GM12874 (cell line): ENCODE results near the gene COLEC12.

Experiments
- TF ChIP-seq, protein P1 (sequence below): IDR thresholded peaks from 2 replicates; pipeline ENCODE4 v1.5.1; 2011; ENCODE audit warnings: low read depth, mild to moderate bottlenecking, control low read depth, low read length, moderate library complexity; ENCODE audit not compliant: insufficient read depth

Gene COLEC12

DNA sequence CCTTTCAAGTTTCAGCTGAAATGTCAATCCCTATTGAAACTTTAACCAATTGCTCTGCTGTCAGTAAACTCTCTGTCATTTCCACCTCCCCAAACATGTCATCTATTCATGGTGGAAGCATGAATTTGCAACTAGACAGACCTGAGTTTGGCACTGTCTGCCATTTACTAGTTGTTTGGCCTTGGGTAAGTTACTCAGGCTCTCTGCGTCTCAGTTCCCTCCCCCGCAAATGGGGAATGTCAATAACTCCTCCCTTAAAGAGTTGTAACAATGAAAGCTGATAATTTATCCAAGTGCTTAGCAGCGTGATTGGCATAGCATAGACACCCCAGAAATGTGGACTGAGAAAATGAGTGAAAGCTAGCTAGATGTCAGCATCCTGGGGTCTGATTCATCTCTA lies 159.4 kb downstream of the COLEC12 start:
- TF ChIP-seq, protein P1, sequence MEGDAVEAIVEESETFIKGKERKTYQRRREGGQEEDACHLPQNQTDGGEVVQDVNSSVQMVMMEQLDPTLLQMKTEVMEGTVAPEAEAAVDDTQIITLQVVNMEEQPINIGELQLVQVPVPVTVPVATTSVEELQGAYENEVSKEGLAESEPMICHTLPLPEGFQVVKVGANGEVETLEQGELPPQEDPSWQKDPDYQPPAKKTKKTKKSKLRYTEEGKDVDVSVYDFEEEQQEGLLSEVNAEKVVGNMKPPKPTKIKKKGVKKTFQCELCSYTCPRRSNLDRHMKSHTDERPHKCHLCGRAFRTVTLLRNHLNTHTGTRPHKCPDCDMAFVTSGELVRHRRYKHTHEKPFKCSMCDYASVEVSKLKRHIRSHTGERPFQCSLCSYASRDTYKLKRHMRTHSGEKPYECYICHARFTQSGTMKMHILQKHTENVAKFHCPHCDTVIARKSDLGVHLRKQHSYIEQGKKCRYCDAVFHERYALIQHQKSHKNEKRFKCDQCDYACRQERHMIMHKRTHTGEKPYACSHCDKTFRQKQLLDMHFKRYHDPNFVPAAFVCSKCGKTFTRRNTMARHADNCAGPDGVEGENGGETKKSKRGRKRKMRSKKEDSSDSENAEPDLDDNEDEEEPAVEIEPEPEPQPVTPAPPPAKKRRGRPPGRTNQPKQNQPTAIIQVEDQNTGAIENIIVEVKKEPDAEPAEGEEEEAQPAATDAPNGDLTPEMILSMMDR, result no peak

DNA sequence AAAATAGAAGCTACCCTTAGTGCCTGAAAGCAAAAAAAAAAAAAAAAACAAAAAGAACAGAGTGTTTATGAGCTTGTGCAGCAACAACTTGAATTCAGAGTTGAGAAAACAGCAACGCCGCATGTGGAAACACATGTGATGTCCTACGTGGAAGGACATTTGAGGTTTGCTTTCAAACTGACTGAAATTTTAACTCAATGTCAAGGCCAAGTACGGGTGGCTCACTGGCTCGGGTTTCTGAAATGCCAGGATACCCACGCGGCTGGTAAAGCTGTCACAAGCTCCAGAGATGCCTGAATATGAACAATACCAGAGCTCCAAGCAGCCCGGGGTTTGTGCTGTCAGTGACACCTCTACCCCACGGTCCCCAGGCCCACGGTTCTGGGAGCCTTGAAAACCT lies 160.5 kb downstream of the COLEC12 start:
- TF ChIP-seq, protein P1, result no peak

DNA sequence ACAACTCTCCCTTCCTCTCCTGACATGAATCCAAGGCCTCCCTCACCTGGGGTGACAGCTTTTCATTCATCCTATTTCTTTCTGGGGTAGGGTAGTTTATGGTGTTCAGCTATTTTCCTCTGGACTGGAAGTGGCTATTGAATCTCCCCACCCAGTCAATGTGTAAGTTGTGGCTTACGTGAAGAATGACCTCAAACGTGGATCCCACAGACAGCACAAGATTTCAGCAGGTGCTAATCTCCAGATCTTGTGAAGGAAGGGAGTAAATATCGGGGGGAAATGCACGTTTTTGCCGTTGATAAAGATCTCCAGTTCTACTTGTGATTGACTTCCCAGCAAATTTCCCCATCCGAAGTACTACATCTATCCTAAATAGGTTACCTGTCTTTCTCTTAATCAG lies 161.3 kb downstream of the COLEC12 start:
- TF ChIP-seq, protein P1, result no peak

DNA sequence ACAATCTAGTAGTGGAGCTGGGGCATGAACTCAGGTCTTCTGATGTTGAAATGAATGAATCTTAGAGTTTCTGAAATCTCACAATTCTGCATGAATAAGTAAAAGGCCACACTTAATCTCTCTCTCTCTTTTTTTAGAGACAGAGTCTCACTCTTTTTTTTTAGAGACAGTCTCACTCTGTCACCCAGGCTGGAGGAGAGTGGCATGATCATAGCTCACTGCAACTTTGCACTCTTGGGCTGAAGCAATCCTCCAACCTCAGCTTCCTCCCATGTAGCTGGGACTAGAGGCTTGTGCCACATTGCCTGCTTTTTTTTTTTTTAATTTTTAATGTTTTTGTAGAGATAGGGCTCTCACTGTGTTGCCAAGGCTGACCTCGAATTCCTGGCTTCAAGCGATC lies 163.8 kb downstream of the COLEC12 start:
- TF ChIP-seq, protein P1, result no peak

DNA sequence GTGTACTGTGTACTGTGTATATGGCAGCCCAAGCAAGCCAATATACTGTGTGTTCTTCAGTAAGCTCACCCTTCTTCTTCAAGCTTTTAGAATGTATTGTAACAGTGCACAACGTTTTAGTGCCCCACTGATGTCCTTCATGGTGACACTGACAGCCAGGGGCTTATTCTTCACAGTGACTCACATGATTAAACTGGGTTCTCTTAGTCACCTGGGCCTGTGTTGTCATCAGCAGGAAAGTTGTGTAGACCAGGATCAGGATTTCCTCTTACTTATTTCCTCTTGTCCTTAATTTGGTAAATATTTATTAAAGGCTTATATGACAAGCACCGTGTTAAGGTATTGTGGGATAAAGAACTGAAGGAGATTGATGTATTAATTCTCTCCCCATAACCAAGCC lies 164.8 kb downstream of the COLEC12 start:
- TF ChIP-seq, protein P1, result no peak

DNA sequence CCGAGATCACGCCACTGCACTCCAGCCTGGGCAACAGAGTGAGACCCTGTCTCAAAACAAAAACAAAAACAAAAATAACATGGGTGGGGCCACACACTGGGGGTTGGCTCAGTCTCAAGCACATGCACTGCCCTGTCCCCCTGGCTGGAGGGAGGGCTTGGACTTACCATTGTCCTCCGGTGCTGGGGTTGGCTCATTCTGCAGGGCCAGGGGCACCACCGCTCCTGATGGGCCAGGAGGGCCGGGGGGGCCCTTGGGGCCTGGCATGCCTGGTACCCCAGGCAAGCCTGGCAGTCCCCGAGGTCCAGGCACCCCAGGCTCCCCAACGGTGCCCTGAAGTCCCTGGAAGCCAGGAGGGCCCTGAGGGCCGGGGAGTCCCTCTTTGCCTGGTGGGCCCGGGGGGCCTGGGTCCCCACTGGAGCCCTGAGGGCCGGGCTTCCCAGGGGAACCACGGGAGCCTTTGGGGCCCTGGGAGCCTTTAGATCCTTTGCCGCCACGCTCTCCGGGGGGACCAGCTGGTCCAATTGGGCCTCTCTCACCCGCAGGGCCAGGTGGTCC lies 165.8 kb downstream of the COLEC12 start:
- TF ChIP-seq, protein P1, result no peak

DNA sequence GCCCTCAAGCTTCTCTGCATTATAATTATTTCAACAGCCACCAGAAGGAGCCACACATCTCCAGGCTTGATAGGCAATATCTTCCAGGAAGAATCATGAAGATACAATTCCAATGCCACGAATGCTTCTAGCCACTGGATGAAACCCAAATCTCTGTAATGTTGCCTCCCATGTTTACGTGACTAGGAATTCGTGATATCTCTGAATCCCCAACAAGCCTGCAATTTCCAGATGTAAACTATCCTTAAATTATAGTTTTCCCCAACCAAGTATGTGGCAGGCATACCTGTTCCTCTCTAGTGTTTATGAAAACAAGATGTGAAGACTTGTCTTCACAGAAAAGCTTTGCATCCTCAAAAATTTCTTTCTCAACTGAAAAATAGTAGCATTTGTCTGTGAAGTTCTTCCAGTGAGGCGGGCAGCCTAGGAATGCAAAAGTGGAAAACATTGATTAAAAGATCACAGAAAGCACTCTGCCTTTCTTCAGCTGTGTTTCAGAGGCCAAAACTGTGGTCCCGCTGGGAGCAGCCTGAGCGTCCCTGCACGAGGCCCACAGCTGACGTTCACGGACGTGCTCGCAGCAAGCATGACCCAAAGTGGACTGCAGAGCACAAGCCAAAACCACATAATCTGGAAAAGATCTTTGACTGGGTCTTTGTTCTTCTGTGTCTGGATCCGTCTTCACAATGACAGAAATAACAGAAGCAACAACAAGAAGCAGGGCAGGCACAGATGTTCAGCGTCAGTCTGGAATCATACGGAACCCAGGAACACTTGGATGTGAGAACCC lies 167.6 kb downstream of the COLEC12 start:
- TF ChIP-seq, protein P1, result no peak
